GM19463 (cell line): ENCODE measurements around the gene RFXANK.
"Not testable (repeated sequence)": the region's sequence is repeated elsewhere in the genome, so short reads cannot be mapped to it uniquely, and the experiment has no call there.

ENCODE experiments used
- ATAC-seq: cut with Tn5 transposase; IDR thresholded peaks from one replicate; pipeline ENCODE4 v1.9.1; 2021; ENCODE audit warnings: mild to moderate bottlenecking, moderate library complexity; ENCODE audit not compliant: unreplicated experiment

Gene RFXANK

DNA sequence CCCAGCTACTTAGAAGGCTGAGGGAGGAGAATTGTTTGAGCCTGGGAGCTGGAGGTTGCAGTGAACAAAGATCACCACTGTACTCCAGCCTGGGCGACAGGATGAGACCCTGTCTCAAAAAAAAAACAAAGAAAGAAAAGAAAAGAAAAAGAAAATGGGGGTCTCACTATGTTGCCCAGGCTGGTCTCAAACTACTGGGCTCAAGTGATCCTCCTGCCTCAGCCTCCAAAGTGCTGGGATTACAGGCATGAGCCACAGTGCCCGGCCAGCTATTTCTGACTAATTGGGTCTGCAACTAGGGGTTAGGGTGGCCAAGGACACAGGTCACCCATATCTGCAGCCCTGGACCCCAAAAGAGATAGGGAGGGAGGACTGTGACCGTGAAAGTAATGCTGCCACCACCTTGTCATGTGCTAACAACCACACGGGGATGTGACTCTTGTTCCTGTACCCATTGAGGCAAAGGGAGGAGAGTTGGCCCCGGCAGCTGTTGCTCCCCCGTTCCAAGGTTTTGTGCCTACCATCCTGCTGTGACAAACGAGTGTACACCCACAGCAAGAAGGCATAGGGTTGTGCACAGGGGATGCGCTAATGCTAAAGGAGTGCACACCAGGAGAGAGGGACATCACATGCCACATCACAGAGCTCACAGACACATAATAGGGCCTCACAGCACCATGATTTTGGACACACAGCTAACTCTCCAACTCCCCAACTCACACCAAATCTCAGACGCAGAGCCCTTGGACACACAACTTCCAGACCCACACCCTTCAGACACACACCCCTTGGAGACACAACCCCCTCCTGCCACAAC, 22.6 kb upstream of the RFXANK start:
- ATAC-seq: no peak

DNA sequence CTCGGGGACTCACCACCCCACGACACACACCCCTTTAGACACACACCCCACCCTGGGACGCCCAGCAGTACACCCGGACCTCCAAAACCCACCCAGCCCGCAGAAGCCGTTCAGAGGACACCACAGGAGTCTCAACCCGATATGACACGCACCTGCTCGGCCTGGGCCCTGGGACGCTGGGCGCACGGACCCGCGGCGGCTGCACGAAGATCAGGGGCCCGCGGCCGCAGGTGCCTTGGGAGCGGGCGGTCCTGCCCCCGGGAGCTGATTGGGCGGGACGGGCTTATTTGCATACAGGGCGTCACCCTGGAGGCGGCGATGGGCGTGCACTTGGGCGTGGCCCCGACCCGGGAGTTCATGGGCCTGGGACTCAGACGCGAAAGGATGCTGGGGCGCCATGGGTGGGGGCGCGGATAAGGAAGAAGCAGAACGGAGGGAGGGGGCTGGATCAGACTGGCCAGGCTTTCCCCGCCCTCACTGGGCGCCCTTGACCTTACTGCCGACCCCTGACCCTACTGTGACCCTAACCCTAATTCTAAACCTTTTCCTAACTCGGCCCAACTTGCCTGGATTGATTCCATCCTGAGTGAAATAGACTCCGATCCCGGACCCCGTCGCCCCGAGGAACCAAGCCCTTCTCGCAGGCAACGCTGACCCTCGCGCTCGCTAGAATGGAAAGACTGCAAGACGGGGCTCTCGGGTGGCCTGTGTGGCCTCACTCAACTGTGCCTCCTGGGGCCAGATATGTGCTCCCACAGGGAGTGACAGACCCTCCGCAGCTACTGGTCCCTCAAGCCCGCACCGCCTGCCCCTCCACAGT, 21.8 kb upstream of the RFXANK start, which contains the start of gene MEF2B:
TSS of gene MEF2B (minus strand) at position 211 of the 820 bp plus-strand sequence. CDS start 19,528 bp downstream, outside the sequence.
- ATAC-seq: peak; percentile 86

GRCh38 chr19:19170873-19171672, 21.0 kb upstream of the RFXANK start:
- no peak for ATAC-seq

DNA sequence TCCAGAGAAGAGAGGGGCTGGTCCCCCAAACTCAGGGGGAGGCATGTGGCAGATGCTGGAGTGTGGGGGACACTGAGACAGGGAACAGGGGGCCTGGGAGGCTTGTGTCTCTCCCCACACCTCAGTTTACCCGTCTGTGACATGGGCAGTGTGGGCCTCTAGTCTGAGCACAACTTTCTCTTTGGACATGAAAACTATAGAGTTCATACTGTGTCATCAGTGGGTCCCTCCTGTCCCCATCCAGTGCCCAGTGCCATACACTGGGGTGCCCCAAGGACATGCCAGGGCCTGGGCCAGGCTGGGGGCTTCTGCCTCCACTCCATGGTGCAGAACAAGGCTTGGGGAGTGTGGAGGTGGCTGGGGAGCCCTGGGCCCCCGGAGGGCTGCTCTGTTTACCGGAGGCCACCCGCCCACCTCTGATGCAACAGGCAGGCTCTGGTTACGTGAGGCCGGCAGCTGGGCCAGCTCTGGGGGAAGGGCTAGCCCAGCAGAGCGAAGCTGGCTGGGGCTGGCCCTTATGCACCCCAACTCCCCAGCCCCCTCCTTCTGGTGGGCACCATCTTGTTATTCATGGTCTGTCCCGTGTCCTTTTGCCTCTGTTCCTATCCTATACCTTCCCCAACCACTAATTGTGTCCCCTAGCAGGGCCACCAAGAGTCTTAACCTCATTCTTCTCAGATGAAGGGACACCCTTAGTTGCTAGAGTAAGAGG, 20.1 kb upstream of the RFXANK start:
- no peak for ATAC-seq

DNA sequence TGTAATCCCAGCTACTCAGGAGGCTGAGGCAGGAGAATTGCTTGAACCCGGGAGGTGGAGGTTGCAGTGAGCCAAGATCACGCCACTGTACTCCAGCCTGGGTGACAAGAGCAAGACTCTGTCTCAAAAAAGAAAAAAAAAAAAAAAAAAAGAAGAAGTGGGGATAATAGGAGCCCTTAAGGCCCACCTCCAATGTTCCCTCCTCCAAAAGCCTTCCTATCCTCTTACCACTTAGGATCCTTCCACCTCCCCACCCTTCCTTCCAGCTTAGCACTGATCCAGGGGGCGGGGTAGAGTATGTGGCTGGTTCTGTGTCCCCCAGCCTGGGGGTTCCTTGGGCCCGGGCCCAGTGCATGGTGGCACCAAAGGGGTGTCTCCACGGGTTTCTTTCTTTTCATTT, 18.8 kb upstream of the RFXANK start:
- not testable (repeated sequence) for ATAC-seq

DNA sequence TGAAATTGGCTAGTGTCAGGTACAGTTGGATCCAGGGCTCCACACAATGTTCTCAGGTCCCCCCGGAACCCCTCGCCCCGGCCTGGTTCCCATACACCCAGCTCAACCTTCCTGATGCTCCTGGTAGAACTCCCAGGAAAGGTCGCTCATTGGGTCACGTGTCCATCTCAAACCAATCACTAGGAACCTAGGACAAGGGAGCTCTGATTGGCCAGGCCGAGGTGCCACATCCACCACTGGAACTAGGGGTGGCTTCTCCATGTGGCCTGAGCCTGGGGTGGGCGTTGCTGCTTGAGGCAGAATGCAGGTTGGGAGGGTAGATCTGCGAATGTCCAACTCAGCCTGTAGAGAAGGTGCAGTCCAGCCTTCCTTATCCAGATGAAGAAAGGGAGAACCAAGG, 15.1 kb upstream of the RFXANK start:
- no peak for ATAC-seq

- ATAC-seq: no peak
Measured at GRCh38 chr19:19179548-19180441, 12.3 kb upstream of the RFXANK start.

DNA sequence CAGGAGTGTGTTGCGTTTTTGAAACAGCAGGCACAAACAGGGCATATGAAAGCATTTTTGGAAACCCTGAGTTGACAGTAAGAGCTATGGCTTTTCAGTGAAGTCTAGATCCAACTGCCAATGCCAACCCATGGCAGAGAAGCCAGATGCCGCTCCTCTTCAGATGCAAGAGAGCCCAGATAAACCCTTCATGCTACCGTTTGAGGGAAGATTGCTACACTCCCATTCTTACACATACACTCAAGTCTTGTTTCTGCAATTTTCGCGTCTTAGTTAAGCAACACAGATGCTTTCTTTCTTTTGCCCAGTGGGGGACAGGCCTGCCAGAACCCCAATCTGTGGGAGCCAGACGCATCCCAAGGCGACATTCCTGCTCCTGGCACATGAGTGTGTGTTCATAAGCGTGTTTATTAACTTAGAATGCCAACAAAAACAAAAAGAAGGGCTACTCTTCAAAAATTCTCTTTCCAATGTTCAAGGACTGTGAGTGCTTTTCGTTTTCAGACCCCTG, 10.5 kb upstream of the RFXANK start:
- no peak for ATAC-seq

- ATAC-seq: no peak
Measured at GRCh38 chr19:19185853-19186740, 6.0 kb upstream of the RFXANK start.

GRCh38 chr19:19186742-19187141, 5.3 kb upstream of the RFXANK start:
- no peak for ATAC-seq

DNA sequence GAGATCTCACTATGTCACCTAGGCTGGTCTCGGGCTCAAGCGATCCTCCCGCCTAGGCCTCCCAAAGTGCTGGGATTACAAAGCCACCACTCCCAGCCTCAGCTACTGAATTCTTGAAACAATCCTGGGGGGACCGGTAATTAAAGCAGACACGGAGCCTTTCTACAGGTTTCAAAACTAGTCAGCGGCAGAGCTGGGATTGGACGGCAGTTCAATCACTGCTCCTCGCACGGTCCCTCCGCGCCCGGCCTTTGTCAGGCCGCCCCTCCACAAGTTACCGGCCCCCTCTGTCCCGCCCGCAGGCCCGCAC, 335 bp upstream of the RFXANK start:
- no peak for ATAC-seq

DNA sequence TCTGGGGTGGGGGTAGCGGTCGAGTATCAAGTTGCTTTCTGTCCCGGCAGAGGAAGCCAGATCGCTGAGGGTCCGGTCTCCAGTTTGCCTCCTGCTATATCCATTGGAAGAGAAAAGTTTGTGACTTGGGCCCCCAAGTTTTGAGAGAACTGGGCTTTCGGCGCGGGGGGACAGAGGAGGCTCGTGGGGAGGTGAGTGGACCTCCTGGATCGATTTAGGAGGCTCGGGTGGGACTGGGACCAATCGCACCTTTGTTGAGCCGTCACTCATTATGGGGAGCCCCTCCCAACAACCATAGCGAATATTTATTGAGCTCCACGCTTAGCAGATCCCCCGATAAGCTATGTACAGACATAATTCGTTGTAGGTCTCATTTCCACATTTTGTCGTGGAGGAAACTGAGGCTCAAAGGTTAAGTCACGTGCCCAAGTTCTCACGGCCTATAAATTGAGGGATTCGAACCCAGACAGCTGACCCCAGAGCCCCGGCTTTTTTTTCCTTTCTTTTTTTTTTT, 909 bp downstream of the RFXANK start:
- no peak for ATAC-seq

DNA sequence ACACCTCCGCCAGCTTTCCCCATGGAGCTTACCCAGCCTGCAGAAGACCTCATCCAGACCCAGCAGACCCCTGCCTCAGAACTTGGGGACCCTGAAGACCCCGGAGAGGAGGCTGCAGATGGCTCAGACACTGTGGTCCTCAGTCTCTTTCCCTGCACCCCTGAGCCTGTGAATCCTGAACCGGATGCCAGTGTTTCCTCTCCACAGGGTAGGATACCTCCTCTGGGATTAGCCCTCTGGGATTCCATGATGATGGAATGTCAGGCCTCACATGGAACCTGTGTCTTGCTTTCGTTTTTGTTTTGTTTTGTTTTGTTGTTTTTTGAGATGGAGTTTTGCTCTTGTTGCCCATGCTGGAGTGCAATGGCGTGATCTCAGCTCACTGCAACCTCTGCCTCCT, 1.9 kb downstream of the RFXANK start:
- no peak for ATAC-seq

- ATAC-seq: no peak
Measured at GRCh38 chr19:19201697-19202630, 9.9 kb downstream of the RFXANK start.

DNA sequence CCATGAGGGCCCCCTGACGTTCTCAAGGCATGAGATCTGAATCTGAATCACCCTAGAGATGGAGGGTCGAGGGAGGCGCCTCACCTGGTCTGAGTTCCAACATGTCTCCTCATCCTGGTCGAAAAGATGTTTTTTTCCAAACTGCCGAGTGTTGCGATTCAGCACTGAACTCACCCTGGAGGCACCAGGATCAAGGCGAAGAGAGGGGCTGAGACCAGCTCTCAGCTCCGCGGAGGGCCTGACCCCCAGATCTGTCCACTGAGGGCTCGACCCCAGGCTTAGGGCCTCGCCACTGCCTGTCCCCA, 10.6 kb downstream of the RFXANK start:
- ATAC-seq: no peak

- peak; percentile 82 for ATAC-seq
Measured at GRCh38 chr19:19203012-19203856, 11.2 kb downstream of the RFXANK start, which contains the start of gene NR2C2AP. Gene NR2C2AP (minus strand): TSS chr19:19203414. CDS start chr19:19203060, 354 bp downstream.
